ENCODE data around the gene AGAP1.

- no peak for TF ChIP-seq CTCF (IDR thresholded peaks at IDR 0.05)
- no peak for TF ChIP-seq POLR2A (IDR thresholded peaks at IDR 0.05)
These were observed 103.3 kb downstream of the AGAP1 start for GRCh38 chr2:235597081-235597615.

Data from heart left ventricle (tissue), 13 donors.